HK-2 (cell line): ENCODE results near the gene PDE4B.
A peak's percentile ranks its signal among the peaks of the same experiment; 100 is the strongest.

Source experiments
- DNase-seq: peaks from one replicate; pipeline ENCODE4 v3.0.0-alpha.2; 2018; ENCODE audit not compliant: unreplicated experiment

PDE4B gene

DNA sequence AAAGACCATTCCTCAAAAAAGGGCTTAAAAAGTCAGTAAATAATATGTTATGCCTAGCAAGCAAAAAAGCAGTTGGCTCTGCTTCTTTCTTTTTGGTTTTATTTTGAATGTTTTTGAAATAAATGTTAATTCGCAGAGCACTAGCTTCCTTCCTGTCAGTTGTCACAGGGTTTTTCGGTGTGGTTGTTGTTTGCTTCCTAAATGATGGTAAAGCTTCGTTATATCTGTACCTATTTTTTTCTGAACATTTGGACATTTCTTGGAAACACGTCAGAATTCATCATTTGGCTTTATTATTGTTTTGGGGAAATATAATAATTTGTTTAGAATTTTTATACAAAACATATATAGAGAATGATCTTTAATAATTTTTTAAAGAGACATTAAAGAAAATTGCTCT lies 389.3 kb downstream of the PDE4B start:
- no peak for DNase-seq

DNA sequence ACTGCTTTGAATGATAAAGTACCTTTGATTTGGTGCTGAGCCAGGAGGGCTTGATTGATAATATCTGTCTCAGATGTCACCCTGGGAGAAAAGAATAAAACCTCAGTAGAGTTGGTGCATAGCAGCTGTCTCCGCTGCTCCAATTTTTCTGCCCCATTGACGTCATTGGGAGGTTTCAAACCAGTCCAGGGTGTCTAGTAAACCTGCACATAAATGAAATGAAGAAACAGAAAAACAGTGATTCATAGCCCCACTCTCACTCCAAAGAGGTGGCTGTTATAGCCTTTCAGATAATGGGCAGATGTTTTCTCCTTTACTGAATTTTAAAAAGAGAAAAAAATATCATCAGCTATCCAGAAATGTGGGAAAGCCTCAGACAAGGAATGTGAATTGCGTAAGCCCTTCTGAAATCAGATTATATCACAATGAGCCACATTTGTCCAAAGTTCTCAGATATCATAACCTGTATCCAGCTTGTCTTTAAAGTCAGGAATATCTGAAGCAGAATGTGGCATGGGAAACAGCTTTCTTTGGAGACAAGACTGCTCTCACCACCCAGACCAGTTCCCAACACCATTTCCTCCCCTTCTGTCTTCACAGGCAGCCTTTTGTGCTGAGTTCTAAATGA lies 390.0 kb downstream of the PDE4B start:
- DNase-seq, result no peak

DNA sequence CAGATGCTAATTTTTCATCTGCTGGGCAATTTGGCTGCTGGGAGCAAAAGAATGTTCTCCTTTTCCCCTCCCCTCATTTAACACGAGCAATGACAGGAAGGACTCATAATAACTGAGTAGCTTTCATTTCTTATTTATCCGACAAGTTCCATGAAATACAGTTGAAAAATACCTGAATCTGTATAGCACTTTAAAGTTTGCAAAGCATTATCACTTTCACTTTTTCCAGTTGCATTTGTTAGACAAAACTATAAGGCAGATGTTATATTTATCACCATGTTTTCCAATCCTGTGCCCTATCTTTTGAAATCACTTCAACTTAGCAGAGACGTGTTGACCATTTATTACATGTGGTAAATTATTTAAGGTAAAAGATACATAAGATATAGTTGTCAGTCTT lies 390.7 kb downstream of the PDE4B start:
- DNase-seq, result no peak

DNA sequence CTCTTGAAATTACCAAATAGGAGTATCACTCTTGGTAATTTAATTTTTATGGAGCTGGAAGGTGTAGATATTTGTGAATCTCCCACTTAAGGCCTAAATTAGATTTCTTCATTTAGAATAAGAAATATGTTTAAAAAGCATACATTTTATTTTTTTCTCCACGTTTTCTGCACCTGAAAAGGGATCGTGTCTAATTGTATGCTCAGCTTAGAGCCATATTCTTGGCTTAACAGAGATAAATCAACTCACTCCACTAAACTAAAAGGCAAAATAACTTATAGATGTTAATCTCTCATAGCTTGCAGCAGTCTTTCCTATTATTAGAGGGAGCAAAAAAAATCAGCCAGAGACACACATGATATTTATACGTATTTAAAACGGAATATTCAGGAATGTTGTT lies 404.4 kb downstream of the PDE4B start:
- DNase-seq, result no peak

DNA sequence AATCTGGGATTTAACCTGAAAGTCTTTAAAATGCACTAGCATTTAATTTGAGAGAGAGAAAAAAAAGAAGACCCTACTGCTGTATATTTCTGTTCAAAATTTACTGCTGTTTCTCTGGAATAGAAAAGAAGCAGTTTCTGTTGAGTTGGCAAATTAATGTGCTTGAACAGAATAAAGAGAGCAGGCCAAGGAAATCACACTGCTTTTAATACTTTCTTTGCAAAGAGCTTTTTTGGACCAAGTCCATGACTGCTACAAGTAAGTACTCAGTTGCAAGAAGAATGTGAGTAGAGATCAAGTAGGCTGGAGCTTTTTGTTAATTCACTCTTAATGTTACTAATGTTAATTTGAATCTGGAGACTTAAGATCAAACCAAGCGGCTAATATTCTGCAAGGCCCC lies 405.1 kb downstream of the PDE4B start:
- no peak for DNase-seq

DNA sequence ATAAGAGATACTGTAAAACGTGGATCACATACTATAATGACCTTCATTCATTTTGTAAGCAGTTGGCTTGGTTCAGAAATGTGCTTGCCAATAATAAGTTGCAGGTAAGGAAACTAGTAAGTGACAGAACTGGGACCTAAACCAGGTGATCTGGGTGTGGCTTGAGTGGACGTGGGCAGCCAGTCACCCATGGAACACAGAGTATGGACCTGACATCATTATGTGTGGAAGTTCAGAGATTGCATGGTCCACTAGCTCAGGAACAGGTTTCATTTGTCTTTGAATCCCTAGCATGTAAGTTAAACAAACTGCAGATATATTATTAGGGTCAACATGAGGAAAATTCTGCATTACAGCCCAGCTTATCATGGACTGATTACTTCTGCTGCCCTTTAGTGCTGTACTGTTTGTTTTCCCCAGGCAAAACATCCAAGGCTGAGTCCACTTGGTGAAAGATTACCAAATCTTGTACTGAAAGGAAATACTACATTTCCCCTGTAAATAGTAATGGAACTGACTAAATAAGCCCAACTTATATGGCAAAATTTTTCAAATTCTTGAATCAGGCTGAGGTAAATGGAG lies 414.0 kb downstream of the PDE4B start:
- no peak for DNase-seq

DNA sequence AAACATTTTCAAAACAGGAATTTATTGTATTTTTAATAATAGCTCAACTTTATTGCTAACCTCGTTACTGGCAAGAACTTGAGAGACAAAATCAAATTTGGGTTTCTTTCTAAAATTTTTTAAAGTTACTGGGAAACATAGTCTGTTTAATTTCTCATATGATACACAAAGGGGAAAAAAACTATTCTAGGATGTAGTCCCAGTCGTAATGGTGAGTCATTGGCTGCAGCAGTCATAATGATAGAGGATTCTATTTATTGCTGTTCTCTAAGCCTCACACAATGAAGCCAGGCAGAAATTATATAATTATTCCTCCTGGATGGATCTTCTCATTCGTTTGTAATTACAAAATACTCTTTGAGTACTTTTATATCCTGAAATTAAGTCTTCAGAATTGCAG lies 414.8 kb downstream of the PDE4B start:
- no peak for DNase-seq

DNA sequence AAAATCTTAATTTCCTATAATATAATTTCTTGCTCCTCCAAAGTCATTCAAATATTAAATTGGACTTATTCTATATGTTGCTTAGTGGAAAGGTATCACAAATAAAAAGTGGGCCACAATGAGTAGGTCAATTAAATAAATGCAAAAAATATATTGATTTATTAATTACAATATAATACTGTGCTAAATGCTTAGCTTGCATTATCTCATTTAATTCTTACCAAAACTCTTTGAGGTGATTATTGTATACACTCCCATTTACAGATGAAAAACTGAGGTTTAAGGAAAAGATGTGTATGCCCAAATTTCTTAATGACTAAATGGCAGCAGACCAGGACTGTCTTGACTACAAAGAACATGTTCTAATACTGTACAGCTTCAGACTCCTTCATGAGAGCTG lies 415.9 kb downstream of the PDE4B start:
- DNase-seq, result no peak

DNA sequence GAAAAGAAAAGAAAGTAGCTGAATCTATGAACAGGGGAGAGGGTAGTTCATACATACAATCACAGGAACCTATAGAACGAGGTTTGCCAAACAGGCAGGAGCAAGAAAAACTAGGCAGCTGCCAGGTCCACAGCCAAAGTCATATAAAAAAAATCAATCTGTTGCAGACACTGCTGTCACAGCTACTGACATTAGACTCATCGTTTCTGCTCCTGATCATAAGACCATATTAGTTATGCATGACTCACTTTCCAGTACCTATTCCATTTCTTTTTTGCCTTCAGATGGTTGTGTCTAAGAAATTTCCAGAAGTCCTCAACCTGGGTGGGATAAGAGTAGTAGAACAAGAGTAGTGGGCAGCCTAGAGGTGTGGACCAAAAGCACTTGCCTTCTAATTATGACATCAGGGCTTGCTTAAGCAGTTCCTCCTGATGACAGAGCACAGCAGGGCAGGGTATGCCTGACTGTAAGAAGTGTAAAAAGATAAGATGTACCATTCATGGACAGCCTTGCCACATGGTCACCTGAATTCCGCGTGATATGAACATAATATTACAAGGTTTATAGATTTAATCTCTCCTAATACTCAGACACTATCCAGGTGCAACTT lies 418.0 kb downstream of the PDE4B start:
- no peak for DNase-seq

DNA sequence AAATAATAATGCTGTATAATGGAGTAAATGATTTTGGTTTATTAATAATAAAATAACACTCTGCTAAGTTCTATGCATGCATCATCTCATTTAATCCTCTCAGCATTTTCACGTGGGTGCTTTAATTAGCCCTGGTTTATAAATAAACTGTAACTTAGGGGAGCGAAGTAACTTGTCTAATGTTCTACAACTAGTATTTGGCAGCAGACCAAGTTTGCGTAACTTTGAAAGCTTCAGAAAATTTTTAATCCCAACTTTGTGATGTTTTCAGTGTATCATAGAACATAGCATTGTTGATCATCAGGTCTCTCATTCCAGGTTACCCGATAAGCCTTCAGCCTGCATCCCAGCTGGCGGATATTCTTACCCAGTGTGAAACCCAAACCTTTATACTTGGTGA lies 418.8 kb downstream of the PDE4B start:
- no peak for DNase-seq

DNA sequence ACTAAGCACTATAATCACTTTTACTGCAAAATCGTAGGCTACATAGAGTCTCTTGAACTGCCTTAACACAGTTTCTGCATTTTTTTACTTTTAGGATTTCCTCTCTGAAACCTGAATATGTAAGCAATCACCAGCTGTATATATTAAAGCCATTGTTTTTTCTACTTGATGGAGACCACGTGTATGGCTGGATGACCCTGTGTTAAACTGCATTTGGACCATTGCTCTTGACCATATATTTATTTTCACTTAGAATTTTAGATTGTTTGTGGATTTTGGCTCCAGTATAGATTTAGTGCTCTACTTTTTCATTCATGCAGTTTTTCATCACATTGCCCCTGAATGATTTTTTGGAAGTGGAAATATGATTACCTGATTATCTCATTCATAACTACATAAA lies 420.8 kb downstream of the PDE4B start:
- no peak for DNase-seq

DNA sequence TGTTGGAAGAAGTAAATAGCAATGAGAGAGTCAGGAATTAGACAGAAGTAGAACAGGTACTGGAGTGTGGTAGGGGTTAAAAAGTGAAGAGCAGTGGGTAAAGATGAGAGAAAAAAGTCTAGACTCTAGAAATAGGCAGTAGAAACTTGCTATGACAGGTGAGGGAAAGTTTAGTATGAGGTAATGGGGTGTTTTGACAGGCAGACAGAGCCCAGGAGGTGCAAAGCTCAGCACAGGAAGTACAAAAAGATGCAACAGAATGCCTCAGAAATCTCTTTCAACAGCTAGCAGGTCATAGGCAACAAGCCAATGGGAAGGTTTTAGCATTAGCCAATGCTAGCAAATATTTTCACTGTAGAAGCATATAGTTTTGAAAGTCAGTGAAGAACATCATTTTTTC lies 422.2 kb downstream of the PDE4B start:
- no peak for DNase-seq

DNA sequence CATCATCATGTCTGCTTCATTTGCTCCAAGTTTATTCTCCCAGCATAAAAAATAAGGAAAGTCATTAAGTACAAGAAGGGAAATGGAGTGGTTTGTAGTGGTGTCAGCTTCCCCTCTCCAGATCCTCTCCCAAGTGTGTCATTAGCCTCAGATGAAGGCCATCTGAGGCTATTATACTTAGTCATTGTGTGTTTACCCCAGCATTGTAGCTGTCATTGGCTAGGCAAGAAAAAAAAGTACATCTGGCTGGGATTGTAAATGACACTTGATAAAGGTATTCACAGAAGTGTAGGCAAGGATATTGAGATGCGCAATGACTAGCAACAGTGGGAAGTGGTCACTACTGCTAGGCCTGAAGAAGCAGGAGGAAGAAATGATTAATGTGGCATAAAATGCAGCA lies 424.3 kb downstream of the PDE4B start:
- peak; percentile 1 for DNase-seq

DNA sequence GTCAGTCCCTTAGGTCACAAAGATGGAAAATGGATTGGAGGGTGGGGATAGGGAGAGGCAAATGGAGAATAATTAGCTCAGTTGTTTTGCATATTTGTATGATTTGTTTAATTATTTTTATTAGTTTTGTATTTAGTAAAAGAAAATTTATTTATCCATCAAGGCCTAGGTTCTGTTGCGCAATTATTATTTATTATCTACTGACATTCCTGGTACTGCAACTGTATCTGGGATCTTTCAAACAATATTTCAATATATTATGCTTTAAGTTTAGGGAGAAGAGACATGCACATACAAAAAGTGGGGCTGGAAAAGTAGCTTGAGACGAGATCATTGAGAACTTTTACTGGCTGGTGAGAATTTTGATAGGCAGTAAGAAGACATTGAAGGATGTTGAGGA lies 424.9 kb downstream of the PDE4B start:
- no peak for DNase-seq

DNA sequence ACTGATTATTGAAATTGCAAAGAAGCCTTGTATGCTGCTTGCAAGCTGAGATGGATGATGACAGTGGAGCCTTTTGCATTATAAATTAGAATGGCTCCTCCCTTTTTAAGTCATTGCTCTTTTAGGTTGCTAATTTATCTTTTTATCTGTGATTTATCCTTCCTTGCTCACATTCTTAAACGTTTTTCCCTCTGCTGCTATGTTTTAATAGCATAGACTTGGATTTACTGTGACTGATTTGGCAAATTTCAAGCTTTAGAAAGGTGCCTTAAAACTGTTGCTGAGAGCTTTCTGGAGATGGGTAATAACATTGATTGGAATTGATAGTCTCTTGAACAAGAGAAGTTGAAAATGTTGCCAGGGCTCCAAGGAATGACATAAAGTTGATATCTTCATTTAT lies 427.8 kb downstream of the PDE4B start:
- DNase-seq, result no peak

DNA sequence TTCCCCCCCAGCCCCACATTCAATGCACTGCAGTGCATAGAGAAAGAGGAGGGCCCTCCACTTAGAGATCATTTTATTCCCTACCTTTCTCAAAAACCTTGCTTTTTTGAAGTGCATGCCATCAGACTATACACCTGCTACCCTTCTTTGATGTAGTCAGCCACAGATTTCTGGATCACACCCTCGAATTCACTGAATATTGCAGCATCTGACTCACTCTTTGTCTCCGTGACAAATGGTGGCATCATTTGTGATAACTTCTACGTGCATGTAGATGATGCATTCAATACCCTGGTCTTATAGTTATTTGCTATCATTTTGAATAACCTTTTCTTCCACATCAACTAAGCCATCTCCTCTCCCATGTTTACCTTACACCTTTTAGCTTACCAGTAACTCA lies 431.0 kb downstream of the PDE4B start:
- DNase-seq, result no peak

DNA sequence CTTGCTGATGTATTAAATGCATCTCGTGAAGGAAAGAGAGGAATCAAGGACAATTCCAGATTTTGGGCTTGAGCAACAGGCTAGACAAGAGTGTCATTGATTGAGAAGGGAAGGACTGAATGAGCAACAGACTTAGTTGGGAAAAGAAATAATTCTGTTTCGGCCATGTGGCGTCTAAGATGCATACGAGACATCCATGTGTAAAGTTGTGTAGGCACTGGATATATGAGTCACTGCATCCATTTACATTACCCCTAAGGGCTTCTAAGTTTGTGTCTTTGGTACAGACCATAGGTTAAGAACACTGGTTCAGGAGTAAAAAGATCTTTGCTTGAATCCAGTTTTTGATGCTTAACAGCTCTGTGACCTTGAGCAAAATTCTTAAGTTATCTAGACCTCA lies 434.3 kb downstream of the PDE4B start:
- DNase-seq, result no peak

DNA sequence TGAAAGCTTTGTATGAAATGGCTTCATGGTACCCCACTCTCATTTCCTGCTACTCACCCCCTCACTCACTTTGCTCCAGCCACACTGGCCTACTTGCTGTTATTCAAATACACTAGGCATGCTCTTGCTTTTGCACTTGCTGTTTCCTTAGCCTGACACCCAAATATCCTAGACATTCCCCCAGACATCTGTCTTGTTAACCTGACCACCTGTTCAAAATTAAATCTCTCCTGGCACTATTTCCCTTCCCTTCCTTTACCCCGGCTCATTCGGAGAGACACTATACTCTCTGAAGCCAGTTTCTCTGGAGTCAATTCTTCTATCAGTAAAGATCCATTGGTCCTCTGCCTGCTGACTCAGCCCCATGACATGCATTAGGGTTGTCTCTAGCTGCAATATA lies 435.3 kb downstream of the PDE4B start:
- DNase-seq, result no peak

DNA sequence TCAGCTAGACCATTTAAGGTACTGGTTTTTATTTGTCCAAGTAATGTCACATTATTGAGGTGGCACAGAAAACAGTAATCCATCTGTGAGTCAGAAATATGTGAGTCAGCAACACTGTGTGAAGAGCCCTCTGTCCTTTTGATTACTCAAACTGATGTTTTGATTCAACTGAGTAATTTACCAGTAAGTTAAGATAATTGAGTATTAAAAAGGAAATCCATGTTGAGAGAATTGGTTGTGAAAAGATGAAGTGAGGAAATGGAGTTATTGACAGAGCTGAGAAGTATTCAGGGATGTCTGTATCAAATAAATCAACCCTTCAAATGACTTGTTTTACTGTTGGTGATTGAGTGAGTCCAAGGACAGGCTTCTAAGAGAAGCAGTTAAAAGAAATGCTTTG lies 438.5 kb downstream of the PDE4B start:
- DNase-seq, result no peak

DNA sequence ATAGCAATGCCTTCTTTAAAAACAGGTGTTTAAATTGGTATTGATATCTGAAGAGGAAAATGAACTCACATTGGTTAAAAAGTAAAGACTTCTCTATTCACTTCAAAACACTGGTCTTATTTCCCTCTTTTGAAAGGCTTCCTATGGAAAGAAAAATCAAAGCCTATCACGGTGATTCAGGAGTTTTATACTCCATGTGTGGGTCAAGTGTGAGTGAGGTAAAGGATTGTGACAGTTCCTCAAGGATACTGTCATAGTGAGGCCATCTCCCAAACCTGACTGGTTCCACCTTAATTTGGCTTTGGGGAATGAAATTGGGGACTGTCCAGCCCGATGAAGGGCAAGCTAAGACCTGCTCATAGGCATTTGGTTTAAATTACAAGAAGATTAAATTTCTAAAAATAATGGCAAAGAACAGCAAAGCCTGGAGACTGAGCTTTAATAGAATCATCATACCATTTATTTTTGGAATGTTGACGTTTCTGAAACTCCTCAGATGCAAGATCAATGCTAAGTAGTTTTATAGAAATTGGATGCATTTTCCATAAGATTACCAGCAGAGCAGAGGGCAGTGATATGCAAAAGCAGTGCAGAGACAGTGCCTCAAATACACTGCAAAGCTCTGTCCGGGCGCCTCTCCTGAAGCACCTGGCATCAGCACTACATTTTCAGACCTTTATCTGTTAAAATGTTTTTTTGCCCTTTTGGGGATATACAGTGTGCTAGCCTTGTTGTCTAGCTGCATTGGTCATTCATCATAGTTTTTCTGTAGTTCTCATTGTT lies 439.2 kb downstream of the PDE4B start:
- no peak for DNase-seq

DNA sequence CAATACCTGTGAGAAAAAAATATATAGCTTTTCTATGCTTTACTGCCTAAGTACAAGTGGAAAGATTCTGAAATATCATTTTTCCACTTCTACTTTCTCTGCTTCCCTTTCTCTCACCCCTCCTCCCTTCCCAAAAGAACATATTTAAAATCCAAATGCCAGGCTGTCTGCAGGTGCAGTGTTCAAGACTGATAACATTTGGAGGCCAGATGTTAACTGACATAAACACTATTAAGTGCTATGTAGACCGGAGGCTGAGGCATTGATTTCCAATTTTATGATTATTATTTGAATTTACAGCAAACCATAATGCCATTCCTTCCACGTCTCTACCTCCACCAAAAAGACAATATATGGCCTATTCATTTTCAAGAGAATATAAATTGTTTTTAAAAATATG lies 444.3 kb downstream of the PDE4B start:
- DNase-seq, result no peak

DNA sequence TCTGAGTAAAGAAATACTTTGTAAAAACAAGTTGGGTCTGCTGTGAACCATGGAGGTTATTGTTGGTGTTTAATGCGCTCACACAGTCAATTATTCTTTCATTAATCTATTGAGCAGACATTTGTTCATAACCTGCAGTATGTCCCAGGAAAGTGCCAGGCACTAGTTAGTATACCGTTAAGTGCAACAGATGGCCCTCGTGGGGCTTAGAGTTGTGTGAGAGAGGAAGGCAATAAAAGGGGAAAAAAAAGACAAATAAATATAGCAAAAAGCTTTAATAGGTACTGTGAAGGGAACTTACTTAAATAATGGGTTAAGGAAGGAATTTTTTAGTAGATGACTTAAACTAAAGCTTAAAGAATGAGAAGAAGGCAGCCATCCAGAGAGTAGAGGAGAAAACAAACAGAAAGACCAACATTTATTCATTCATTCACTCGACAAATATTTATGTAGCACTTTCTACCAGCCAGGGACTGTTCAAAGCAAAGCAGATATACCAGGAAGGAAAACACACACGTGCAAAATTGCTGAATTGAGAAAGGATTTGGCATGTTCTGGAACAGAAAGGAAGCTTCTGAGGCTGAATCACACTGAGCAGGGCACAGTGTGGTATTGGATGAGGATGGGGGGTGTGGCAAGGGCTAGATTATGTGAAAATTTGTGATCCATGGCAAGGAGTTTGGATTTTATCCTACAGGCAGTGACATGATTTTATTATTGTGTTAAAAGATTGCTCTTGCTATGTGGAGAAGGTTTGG lies 445.2 kb downstream of the PDE4B start:
- DNase-seq, result no peak
